ENCODE data around the gene KCNQ1OT1.

- TF ChIP-seq EZH2phosphoT487 (IDR thresholded peaks at IDR 0.05; ENCODE audit: low read depth) (no peak), CTCF (IDR thresholded peaks at IDR 0.05; ENCODE audit: low read depth, low read length) (no peak)
Measured at GRCh38 chr11:2681408-2682145, 18.2 kb downstream of the KCNQ1OT1 start.

All from OCI-LY3 (cell line).